Right atrium auricular region (tissue), 2 donors: ENCODE measurements around the gene USP22. TPM values are rescaled to one million over a fixed set of nuclear protein-coding genes. Genes with fewer than 3 reads are reported as not detected.

Experiments used
- DNase-seq: peaks from one replicate; pipeline ENCODE4 v3.0.0-alpha.2; 2019; ENCODE audit warnings: low spot score
- H3K27ac ChIP-seq, 2 donors: fragments of 200-600 bp; sonication (generic); 1 replicate in 1 of 2; 2 replicates in 1 of 2; pipeline ENCODE4 v1.5.1; 2016 to 2019
- H3K27me3 ChIP-seq, 2 donors: fragments of 200-600 bp; sonication (generic); one replicate each; pipeline versions ENCODE4 v1.5.1 to v1.6.0; 2017 to 2019
- H3K36me3 ChIP-seq: fragments of 200-600 bp; sonication (generic); one replicate; pipeline ENCODE4 v1.5.1; 2016
- H3K4me1 ChIP-seq, 2 donors: fragments of 200-600 bp; sonication (generic); one replicate each; pipeline versions ENCODE4 v1.5.1 to v1.6.0; 2017 to 2019
- H3K4me3 ChIP-seq, 2 donors: fragments of 200-600 bp; sonication (generic); 1 replicate in 1 of 2; 2 replicates in 1 of 2; pipeline ENCODE4 v1.5.1; 2017 to 2019; ENCODE audit warnings: mild to moderate bottlenecking in 1 of 2, moderate library complexity in 1 of 2
- H3K9me3 ChIP-seq, 2 donors: fragments of 200-600 bp; sonication (generic); one replicate each; pipeline ENCODE4 v1.5.1; 2019
- CTCF ChIP-seq, 2 donors: fragments of 200-600 bp; sonication (generic); IDR thresholded peaks; one replicate each; pipeline ENCODE4 v1.5.1; 2019; ENCODE audit warnings: antibody characterized with exemption in 2 of 2
- total RNA-seq, 2 donors: library from RNA; depleted of rRNA; stranded (reverse); fragments of >200 nt; gene quantifications; one replicate each; pipeline ENCODE4 v1.1.0, GENCODE V29; 2016

Gene USP22
- total RNA-seq, 2 donors from 2014 or later: 151 to 179 TPM

- DNase-seq: no peak
These were observed 73.7 kb downstream of the USP22 start for GRCh38 chr17:20968913-20969616.

GRCh38 chr17:20967776-20968175, 75.0 kb downstream of the USP22 start:
- no peak for DNase-seq
- no peak for TF ChIP-seq CTCF (IDR thresholded peaks at IDR 0.05)
- Histone ChIP-seq H3K36me3 (no peaks in the 10 kb centered on the region), H3K27me3 (no peaks in the 10 kb centered on the region), H3K4me3 (no peak overlapping the region), H3K27ac (no peak overlapping the region), H3K4me1 (peaks cover 0 to 7% of the 10 kb centered on the region in 2 donors), H3K9me3 (no peaks in the 10 kb centered on the region)

More at GRCh38 chr17:20968913-20969616, 73.7 kb downstream of the USP22 start:
- Histone ChIP-seq H3K27me3 (no peaks in the 10 kb centered on the region), H3K4me1 (peaks cover 0 to 7% of the 10 kb centered on the region in 2 donors), H3K27ac (no peak overlapping the region), H3K36me3 (no peaks in the 10 kb centered on the region), H3K4me3 (no peak overlapping the region), H3K9me3 (no peaks in the 10 kb centered on the region)
- TF ChIP-seq CTCF (IDR thresholded peaks at IDR 0.05): no peak

- Histone ChIP-seq H3K27me3 (no peaks in the 10 kb centered on the region), H3K27ac (no peak overlapping the region), H3K9me3 (no peaks in the 10 kb centered on the region), H3K4me1 (peaks cover 0 to 7% of the 10 kb centered on the region in 2 donors), H3K4me3 (no peak overlapping the region), H3K36me3 (no peaks in the 10 kb centered on the region)
- no peak for DNase-seq
- no peak for TF ChIP-seq CTCF (IDR thresholded peaks at IDR 0.05)
These were observed 75.9 kb downstream of the USP22 start for GRCh38 chr17:20966870-20967269.

- H3K9me3 ChIP-seq: no peaks in the 10 kb centered on the region
- no peak for TF ChIP-seq CTCF (IDR thresholded peaks at IDR 0.05)
These were observed 77.3 kb downstream of the USP22 start for GRCh38 chr17:20965492-20965891.

GRCh38 chr17:20961586-20961985, 81.2 kb downstream of the USP22 start:
- Histone ChIP-seq H3K4me1 (no peaks in the 10 kb centered on the region), H3K27ac (no peak overlapping the region), H3K27me3 (no peaks in the 10 kb centered on the region), H3K36me3 (no peaks in the 10 kb centered on the region), H3K4me3 (no peak overlapping the region), H3K9me3 (no peaks in the 10 kb centered on the region)
- no peak for TF ChIP-seq CTCF (IDR thresholded peaks at IDR 0.05)
- no peak for DNase-seq

More at GRCh38 chr17:20965492-20965891, 77.3 kb downstream of the USP22 start:
- no peak overlapping the region for H3K4me3 ChIP-seq
- H3K27me3 ChIP-seq: no peaks in the 10 kb centered on the region
- H3K27ac ChIP-seq: no peak overlapping the region
- H3K36me3 ChIP-seq: no peaks in the 10 kb centered on the region
- H3K4me1 ChIP-seq: peaks cover 0 to 6% of the 10 kb centered on the region in 2 donors
- DNase-seq: no peak

GRCh38 chr17:20960871-20961270, 81.9 kb downstream of the USP22 start:
- H3K27ac ChIP-seq: no peak overlapping the region
- DNase-seq: no peak
- TF ChIP-seq CTCF (IDR thresholded peaks at IDR 0.05): no peak

More at GRCh38 chr17:20960871-20961270, 81.9 kb downstream of the USP22 start:
- no peaks in the 10 kb centered on the region for H3K4me1 ChIP-seq
- no peak overlapping the region for H3K4me3 ChIP-seq
- H3K9me3 ChIP-seq: no peaks in the 10 kb centered on the region
- no peaks in the 10 kb centered on the region for H3K27me3 ChIP-seq
- no peaks in the 10 kb centered on the region for H3K36me3 ChIP-seq
